HG02884 (cell line): ENCODE data around the gene CCDC47.
"Not testable (repeated sequence)": the region's sequence is repeated elsewhere in the genome, so short reads cannot be mapped to it uniquely, and the experiment has no call there.

Source experiments
- ATAC-seq: cut with Tn5 transposase; IDR thresholded peaks from one replicate; pipeline ENCODE4 v1.9.1; 2021; ENCODE audit warnings: mild to moderate bottlenecking, moderate library complexity; ENCODE audit not compliant: unreplicated experiment

The CCDC47 gene

GRCh38 chr17:63740464-63741142 lies 32.8 kb downstream of the CCDC47 start:
- ATAC-seq, result no peak

GRCh38 chr17:63735691-63736090 lies 37.7 kb downstream of the CCDC47 start:
- ATAC-seq, result no peak

GRCh38 chr17:63722403-63722802 lies 51.0 kb downstream of the CCDC47 start:
- no peak for ATAC-seq

GRCh38 chr17:63720194-63720593 lies 53.2 kb downstream of the CCDC47 start:
- ATAC-seq, result not testable (repeated sequence)

GRCh38 chr17:63718988-63719387 lies 54.4 kb downstream of the CCDC47 start:
- ATAC-seq, result no peak

GRCh38 chr17:63716426-63716825 lies 57.0 kb downstream of the CCDC47 start:
- no peak for ATAC-seq

- no peak for ATAC-seq
These were observed 58.7 kb downstream of the CCDC47 start for GRCh38 chr17:63714550-63715277.

- no peak for ATAC-seq
These were observed 64.3 kb downstream of the CCDC47 start for GRCh38 chr17:63709110-63709509.

GRCh38 chr17:63707151-63707550 lies 66.2 kb downstream of the CCDC47 start:
- ATAC-seq, result no peak

- ATAC-seq, result no peak
These were observed 66.9 kb downstream of the CCDC47 start for GRCh38 chr17:63706336-63707082.

- no peak for ATAC-seq
These were observed 67.7 kb downstream of the CCDC47 start for GRCh38 chr17:63705657-63706056.

- no peak for ATAC-seq
These were observed 68.6 kb downstream of the CCDC47 start for GRCh38 chr17:63704836-63705235.

GRCh38 chr17:63704259-63704576 lies 69.2 kb downstream of the CCDC47 start:
- no peak for ATAC-seq

GRCh38 chr17:63703556-63704258 lies 69.7 kb downstream of the CCDC47 start:
- ATAC-seq, result no peak

- no peak for ATAC-seq
These were observed 70.4 kb downstream of the CCDC47 start for GRCh38 chr17:63703029-63703428.

GRCh38 chr17:63702721-63703015 lies 70.7 kb downstream of the CCDC47 start:
- no peak for ATAC-seq

GRCh38 chr17:63701868-63702720 lies 71.3 kb downstream of the CCDC47 start:
- ATAC-seq, result no peak

- no peak for ATAC-seq
These were observed 72.0 kb downstream of the CCDC47 start for GRCh38 chr17:63701456-63701820.

GRCh38 chr17:63700528-63701455 lies 72.6 kb downstream of the CCDC47 start:
- ATAC-seq, result no peak
